Fibroblast of lung (primary cell): Measurements from ENCODE around the gene RABGAP1L. TPM values are rescaled to one million over a fixed set of nuclear protein-coding genes. Genes with fewer than 3 reads are reported as not detected.

Experiments used
- DNase-seq, 2 donors: peaks; one replicate each; pipeline versions ENCODE4 v3.0.0 to v3.0.0-alpha.2; 2010; ENCODE audit warnings: low read depth in 2 of 2
- H2AFZ ChIP-seq: 2 replicates; pipeline ENCODE4 v1.5.1; 2012; ENCODE audit warnings: low read length, control low read depth, inconsistent platforms
- H3K27ac ChIP-seq: 2 replicates; pipeline ENCODE4 v1.5.1; 2011; ENCODE audit warnings: low read length, control low read depth; ENCODE audit not compliant: insufficient read depth
- H3K27me3 ChIP-seq: 2 replicates; pipeline ENCODE4 v1.5.1; 2011; ENCODE audit warnings: mild to moderate bottlenecking, low read length; ENCODE audit not compliant: control insufficient read depth, insufficient read depth
- H3K36me3 ChIP-seq: 2 replicates; pipeline ENCODE4 v1.5.1; 2011; ENCODE audit warnings: low read length; ENCODE audit not compliant: control insufficient read depth, insufficient read depth
- H3K4me1 ChIP-seq: 2 replicates; pipeline ENCODE4 v1.5.1; 2011; ENCODE audit warnings: low read length; ENCODE audit not compliant: control insufficient read depth, insufficient read depth; ENCODE audit errors: extremely low read depth
- H3K4me2 ChIP-seq: 2 replicates; pipeline ENCODE4 v1.5.1; 2011; ENCODE audit warnings: low read length, control low read depth; ENCODE audit not compliant: insufficient read depth; ENCODE audit errors: extremely low read depth
- H3K4me3 ChIP-seq, 4 experiments: fragments of 200-600 bp in 1 of 4; sonication (generic) in 1 of 4; replicated peaks in 1 of 4; 2 replicates each; pipeline ENCODE4 v1.5.1; 2011 to 2016; ENCODE audit warnings: low read length in 4 of 4, low read depth in 3 of 4, mild to moderate bottlenecking in 3 of 4, control low read depth in 2 of 4, inconsistent platforms in 1 of 4, mixed read lengths in 1 of 4; ENCODE audit not compliant: insufficient read depth in 1 of 4; ENCODE audit errors: control extremely low read depth in 1 of 4
- H3K79me2 ChIP-seq: 2 replicates; pipeline ENCODE4 v1.5.1; 2012; ENCODE audit warnings: mild to moderate bottlenecking, low read length, inconsistent platforms; ENCODE audit not compliant: control insufficient read depth, insufficient read depth
- H3K9ac ChIP-seq: 2 replicates; pipeline ENCODE4 v1.5.1; 2011; ENCODE audit warnings: mild to moderate bottlenecking, low read length, control low read depth; ENCODE audit not compliant: insufficient read depth
- H3K9me3 ChIP-seq: 2 replicates; pipeline ENCODE4 v1.5.1; 2012; ENCODE audit warnings: low read depth, low read length; ENCODE audit not compliant: control insufficient read depth, insufficient read depth
- H4K20me1 ChIP-seq: 2 replicates; pipeline ENCODE4 v1.5.1; 2011; ENCODE audit warnings: low read length; ENCODE audit not compliant: control insufficient read depth, insufficient read depth; ENCODE audit errors: extremely low read depth
- EZH2 ChIP-seq: IDR thresholded peaks from 2 replicates; pipeline ENCODE4 v1.5.1; 2012; ENCODE audit warnings: low read length, control low read depth, mild to moderate bottlenecking; ENCODE audit errors: missing control alignments
- polyA plus RNA-seq, 2 donors: library from polyadenylated mRNA; depleted of rRNA in 1 of 2; stranded (reverse) in 1 of 2; unstranded in 1 of 2; fragments of >200 nt; gene quantifications; 2 replicates each; pipeline ENCODE4 v1.2.1, GENCODE V29; 2011 to 2012; ENCODE audit warnings: missing spikeins in 1 of 2
- total RNA-seq: library from RNA; depleted of rRNA; stranded (reverse); fragments of >200 nt; gene quantifications from 2 replicates; pipeline ENCODE4 v1.2.1, GENCODE V29; 2014
- TF ChIP-seq, protein P1 (sequence below), 2 donors: IDR thresholded peaks in 1 of 2; conservative IDR thresholded peaks in 1 of 2; 1 replicate in 1 of 2; 2 replicates in 1 of 2; pipeline ENCODE4 v1.5.1; 2011 to 2012; ENCODE audit warnings: low read length in 2 of 2, control low read depth in 1 of 2, inconsistent platforms in 1 of 2, low read depth in 1 of 2, mild to moderate bottlenecking in 1 of 2

The RABGAP1L gene
- total and polyA plus RNA-seq, 2 donors (not counting 1 experiment from before 2014, with no cell fraction given) = 33.8 to 36.5 TPM

DNA sequence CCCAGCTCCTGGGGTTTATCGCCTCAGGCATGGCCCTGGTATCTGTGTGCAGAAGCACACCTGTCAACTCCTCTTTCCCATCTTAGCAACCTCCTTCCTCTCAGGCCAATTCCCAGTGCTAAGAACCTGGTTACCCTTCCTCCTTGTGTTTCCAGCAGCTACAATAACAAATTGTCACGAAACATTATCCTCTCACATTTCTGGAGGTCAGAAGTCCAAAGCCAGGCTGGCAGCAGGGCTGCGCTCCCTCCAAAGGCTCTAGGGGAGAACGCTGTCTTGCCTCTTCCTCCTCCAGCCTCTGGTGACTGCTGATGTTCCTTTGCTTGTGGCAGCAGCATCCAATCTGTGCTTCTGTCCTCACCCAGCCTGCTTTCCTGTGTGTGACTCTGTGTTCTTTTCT lies 874.6 kb downstream of the RABGAP1L start:
- Histone ChIP-seq H3K4me2 (no peak overlapping the region), H4K20me1 (no peaks in the 10 kb centered on the region), H3K9ac (no peak overlapping the region), H3K36me3 (no peaks in the 10 kb centered on the region), H3K27me3 (no peaks in the 10 kb centered on the region), H3K4me3 (no peak overlapping the region), H3K79me2 (no peaks in the 10 kb centered on the region), H3K9me3 (no peaks in the 10 kb centered on the region), H2AFZ (no peak overlapping the region), H3K27ac (no peak overlapping the region), H3K4me1 (no peaks in the 10 kb centered on the region)
- TF ChIP-seq EZH2 = no peak
- TF ChIP-seq, protein P1, sequence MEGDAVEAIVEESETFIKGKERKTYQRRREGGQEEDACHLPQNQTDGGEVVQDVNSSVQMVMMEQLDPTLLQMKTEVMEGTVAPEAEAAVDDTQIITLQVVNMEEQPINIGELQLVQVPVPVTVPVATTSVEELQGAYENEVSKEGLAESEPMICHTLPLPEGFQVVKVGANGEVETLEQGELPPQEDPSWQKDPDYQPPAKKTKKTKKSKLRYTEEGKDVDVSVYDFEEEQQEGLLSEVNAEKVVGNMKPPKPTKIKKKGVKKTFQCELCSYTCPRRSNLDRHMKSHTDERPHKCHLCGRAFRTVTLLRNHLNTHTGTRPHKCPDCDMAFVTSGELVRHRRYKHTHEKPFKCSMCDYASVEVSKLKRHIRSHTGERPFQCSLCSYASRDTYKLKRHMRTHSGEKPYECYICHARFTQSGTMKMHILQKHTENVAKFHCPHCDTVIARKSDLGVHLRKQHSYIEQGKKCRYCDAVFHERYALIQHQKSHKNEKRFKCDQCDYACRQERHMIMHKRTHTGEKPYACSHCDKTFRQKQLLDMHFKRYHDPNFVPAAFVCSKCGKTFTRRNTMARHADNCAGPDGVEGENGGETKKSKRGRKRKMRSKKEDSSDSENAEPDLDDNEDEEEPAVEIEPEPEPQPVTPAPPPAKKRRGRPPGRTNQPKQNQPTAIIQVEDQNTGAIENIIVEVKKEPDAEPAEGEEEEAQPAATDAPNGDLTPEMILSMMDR (conservative IDR thresholded peaks at IDR 0.05 in 1 of 2, IDR thresholded peaks at IDR 0.05 in 1 of 2; ENCODE audit: low read depth in 1 of 2, low read length in 2 of 2) = no peak
- no peak for DNase-seq

DNA sequence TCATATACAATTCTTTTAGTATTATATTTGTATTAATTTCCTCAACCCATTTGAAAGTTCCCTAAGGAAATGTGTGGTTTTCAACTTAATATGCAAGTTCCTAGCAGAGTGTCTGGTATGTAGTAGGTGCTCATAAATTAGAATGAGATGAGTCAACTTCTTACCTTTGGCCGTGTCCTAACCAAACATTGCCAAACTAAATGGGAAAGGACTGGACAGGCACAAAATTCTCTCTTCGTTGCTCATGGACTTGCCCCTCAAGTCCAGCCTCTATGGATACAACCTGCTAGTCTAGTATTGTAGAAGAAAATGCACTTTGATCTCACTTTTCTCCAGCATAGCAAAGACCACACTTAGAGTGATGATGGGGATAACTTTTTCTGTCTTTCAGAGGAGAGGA lies 875.5 kb downstream of the RABGAP1L start:
- H3K9ac ChIP-seq = no peak overlapping the region
- DNase-seq = no peak
- H3K27me3 ChIP-seq = no peaks in the 10 kb centered on the region
- H3K4me1 ChIP-seq = no peaks in the 10 kb centered on the region
- H3K4me2 ChIP-seq = no peak overlapping the region
- no peaks in the 10 kb centered on the region for H3K36me3 ChIP-seq
- H3K4me3 ChIP-seq = no peak overlapping the region
- TF ChIP-seq EZH2 = no peak
- TF ChIP-seq, protein P1 (conservative IDR thresholded peaks at IDR 0.05 in 1 of 2, IDR thresholded peaks at IDR 0.05 in 1 of 2; ENCODE audit: low read depth in 1 of 2, low read length in 2 of 2) = no peak
- H3K79me2 ChIP-seq = no peaks in the 10 kb centered on the region
- H2AFZ ChIP-seq = no peak overlapping the region
- H4K20me1 ChIP-seq = no peaks in the 10 kb centered on the region
- no peaks in the 10 kb centered on the region for H3K9me3 ChIP-seq
- no peak overlapping the region for H3K27ac ChIP-seq

DNA sequence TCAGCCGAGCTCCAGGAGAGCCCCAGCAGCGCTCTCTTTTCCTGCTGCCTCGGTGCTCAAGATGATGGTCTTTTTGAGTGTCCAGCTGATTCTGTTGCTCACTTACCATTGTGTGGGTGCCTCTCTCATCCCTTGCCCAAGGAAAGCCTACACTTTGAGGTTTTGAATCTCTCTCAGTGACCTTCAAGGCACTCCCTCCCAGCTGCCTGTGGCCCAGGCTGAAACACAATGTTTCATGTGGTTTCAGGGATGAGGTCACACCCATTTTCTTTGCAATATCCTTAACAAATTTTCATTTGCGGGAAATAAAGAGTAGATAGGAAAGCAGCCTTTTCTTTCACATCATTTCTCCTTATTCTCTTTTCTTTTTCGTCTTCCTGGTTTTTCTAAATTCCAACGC lies 876.5 kb downstream of the RABGAP1L start:
- Histone ChIP-seq H4K20me1 (no peaks in the 10 kb centered on the region), H3K79me2 (no peaks in the 10 kb centered on the region), H3K27me3 (no peaks in the 10 kb centered on the region), H3K4me3 (no peak overlapping the region), H3K9ac (no peak overlapping the region), H2AFZ (no peak overlapping the region), H3K36me3 (no peaks in the 10 kb centered on the region), H3K27ac (no peak overlapping the region), H3K4me1 (no peaks in the 10 kb centered on the region), H3K4me2 (no peak overlapping the region), H3K9me3 (no peaks in the 10 kb centered on the region)
- TF ChIP-seq, protein P1 (conservative IDR thresholded peaks at IDR 0.05 in 1 of 2, IDR thresholded peaks at IDR 0.05 in 1 of 2; ENCODE audit: low read depth in 1 of 2, low read length in 2 of 2) = no peak
- no peak for TF ChIP-seq EZH2
- no peak for DNase-seq
